Keratinocyte (primary cell): ENCODE measurements around the gene DLX4. TPM values are rescaled to one million over a fixed set of nuclear protein-coding genes. Genes with fewer than 3 reads are reported as not detected.

Source experiments
- DNase-seq: peaks from one replicate; pipeline ENCODE4 v3.0.0-alpha.2; 2011; ENCODE audit warnings: low read depth, missing footprints, low spot score
- FAIRE-seq: peaks from 2 replicates; lab custom pipeline; 2011; peaks lifted over from hg19 to GRCh38; lab: Jason Lieb, UNC
- H2AFZ ChIP-seq: 2 replicates; pipeline ENCODE4 v1.6.0; 2012; ENCODE audit warnings: low read length, control low read depth, inconsistent platforms; ENCODE audit not compliant: control insufficient read depth
- H3K27ac ChIP-seq: 2 replicates; pipeline ENCODE4 v1.5.1; 2011; ENCODE audit warnings: low read length; ENCODE audit not compliant: control insufficient read depth, insufficient read depth
- H3K27me3 ChIP-seq: 3 replicates; pipeline ENCODE4 v1.6.0; 2011; ENCODE audit warnings: low read length; ENCODE audit not compliant: control insufficient read depth, insufficient read depth; ENCODE audit errors: extremely low read depth
- H3K36me3 ChIP-seq, 2 experiments: 2 replicates in 1 of 2; 3 replicates in 1 of 2; pipeline ENCODE4 v1.5.1; 2011; ENCODE audit warnings: low read length in 2 of 2, mild to moderate bottlenecking in 1 of 2; ENCODE audit not compliant: control insufficient read depth in 2 of 2, insufficient read depth in 2 of 2; ENCODE audit errors: extremely low read depth in 1 of 2
- H3K4me1 ChIP-seq: 3 replicates; pipeline ENCODE4 v1.5.1; 2011; ENCODE audit warnings: low read length; ENCODE audit not compliant: control insufficient read depth, insufficient read depth; ENCODE audit errors: extremely low read depth
- H3K4me2 ChIP-seq: 3 replicates; pipeline ENCODE4 v1.6.0; 2011; ENCODE audit warnings: low read depth, low read length; ENCODE audit not compliant: control insufficient read depth, insufficient read depth; ENCODE audit errors: extremely low read depth
- H3K4me3 ChIP-seq, 3 experiments: fragments of 200-600 bp in 1 of 3; sonication (generic) in 1 of 3; 2 replicates in 2 of 3; 3 replicates in 1 of 3; pipeline ENCODE4 v1.5.1; 2011 to 2016; ENCODE audit warnings: low read length in 3 of 3, mild to moderate bottlenecking in 3 of 3, control low read depth in 2 of 3, inconsistent platforms in 1 of 3, low read depth in 1 of 3, mixed read lengths in 1 of 3, mixed run types in 1 of 3, moderate library complexity in 1 of 3; ENCODE audit not compliant: control insufficient read depth in 2 of 3, insufficient read depth in 2 of 3; ENCODE audit errors: extremely low read depth in 1 of 3
- H3K79me2 ChIP-seq: 2 replicates; pipeline ENCODE4 v1.6.0; 2012; ENCODE audit warnings: low read length; ENCODE audit not compliant: control insufficient read depth, insufficient read depth
- H3K9ac ChIP-seq: 3 replicates; pipeline ENCODE4 v1.6.0; 2011; ENCODE audit warnings: low read length; ENCODE audit not compliant: control insufficient read depth, insufficient read depth; ENCODE audit errors: extremely low read depth
- H3K9me1 ChIP-seq: 3 replicates; pipeline ENCODE4 v1.6.0; 2011; ENCODE audit warnings: low read length; ENCODE audit not compliant: control insufficient read depth, insufficient read depth; ENCODE audit errors: extremely low read depth
- H3K9me3 ChIP-seq: 2 replicates; pipeline ENCODE4 v1.5.1; 2012; ENCODE audit warnings: low read depth, low read length; ENCODE audit not compliant: control insufficient read depth
- H4K20me1 ChIP-seq: 3 replicates; pipeline ENCODE4 v1.6.0; 2011; ENCODE audit warnings: low read length; ENCODE audit not compliant: control insufficient read depth, insufficient read depth; ENCODE audit errors: extremely low read depth
- EZH2 ChIP-seq: IDR thresholded peaks from one replicate; pipeline ENCODE4 v1.6.1; 2012; ENCODE audit warnings: inconsistent platforms, mild to moderate bottlenecking, low read length, moderate library complexity
- dilution Hi-C: fragments of 300-500 bp; cut with MboI; formaldehyde crosslinking; loops from one replicate; pipeline ENCODE4 v1.7.0; 2020; ENCODE audit warnings: low sequenced_read_pairs; ENCODE audit not compliant: extremely low pct_ligation_motif_present
- polyA plus RNA-seq, 5 experiments: library from polyadenylated mRNA; depleted of rRNA in 3 of 5; stranded (reverse) in 3 of 5; stranded (forward) in 1 of 5; unstranded in 1 of 5; fragments of >200 nt; gene quantifications; 1 replicate in 1 of 5; 2 replicates in 3 of 5; 3 replicates in 1 of 5; pipeline versions ENCODE4 v1.2.1 to v1.2.3, GENCODE V29; 2011 to 2012; ENCODE audit warnings: missing spikeins in 2 of 5, low read depth in 1 of 5, low replicate concordance in 1 of 5
- TF ChIP-seq, protein P1 (sequence below), 3 experiments: IDR thresholded peaks in 1 of 3; conservative IDR thresholded peaks in 1 of 3; optimal IDR thresholded peaks in 1 of 3; 2 replicates in 2 of 3; 3 replicates in 1 of 3; pipeline versions ENCODE3 to v1.5.1; 2011; ENCODE audit warnings: low read length in 3 of 3, mild to moderate bottlenecking in 3 of 3, moderate library complexity in 2 of 3, control low read depth in 1 of 3, inconsistent platforms in 1 of 3; ENCODE audit not compliant: insufficient read depth in 2 of 3; ENCODE audit errors: extremely low read depth in 1 of 3

The DLX4 gene
- polyA plus RNA-seq, 1 donor (not counting 4 experiments of a cell fraction or from before 2014, with no cell fraction given): 0.18 TPM

DNA sequence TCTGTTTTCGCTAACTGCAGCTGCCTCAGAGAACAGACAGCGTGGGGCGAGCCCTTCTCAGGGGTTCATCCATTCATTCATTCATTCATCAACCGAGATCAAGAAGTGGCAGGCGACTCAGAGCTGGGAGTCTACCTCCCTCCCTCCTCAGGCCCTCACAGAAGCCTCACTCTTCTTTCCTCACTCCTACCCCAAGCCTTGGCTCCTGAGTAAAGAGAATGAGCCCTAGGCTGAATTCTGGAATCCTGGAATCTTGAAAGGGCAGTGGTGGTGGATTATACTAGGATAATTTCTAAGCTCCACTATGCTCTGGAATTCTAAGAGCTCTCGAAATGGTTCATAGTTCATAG, 28.3 kb downstream of the DLX4 start:
- H3K27ac ChIP-seq: no peak overlapping the region
- H2AFZ ChIP-seq: no peak overlapping the region

DNA sequence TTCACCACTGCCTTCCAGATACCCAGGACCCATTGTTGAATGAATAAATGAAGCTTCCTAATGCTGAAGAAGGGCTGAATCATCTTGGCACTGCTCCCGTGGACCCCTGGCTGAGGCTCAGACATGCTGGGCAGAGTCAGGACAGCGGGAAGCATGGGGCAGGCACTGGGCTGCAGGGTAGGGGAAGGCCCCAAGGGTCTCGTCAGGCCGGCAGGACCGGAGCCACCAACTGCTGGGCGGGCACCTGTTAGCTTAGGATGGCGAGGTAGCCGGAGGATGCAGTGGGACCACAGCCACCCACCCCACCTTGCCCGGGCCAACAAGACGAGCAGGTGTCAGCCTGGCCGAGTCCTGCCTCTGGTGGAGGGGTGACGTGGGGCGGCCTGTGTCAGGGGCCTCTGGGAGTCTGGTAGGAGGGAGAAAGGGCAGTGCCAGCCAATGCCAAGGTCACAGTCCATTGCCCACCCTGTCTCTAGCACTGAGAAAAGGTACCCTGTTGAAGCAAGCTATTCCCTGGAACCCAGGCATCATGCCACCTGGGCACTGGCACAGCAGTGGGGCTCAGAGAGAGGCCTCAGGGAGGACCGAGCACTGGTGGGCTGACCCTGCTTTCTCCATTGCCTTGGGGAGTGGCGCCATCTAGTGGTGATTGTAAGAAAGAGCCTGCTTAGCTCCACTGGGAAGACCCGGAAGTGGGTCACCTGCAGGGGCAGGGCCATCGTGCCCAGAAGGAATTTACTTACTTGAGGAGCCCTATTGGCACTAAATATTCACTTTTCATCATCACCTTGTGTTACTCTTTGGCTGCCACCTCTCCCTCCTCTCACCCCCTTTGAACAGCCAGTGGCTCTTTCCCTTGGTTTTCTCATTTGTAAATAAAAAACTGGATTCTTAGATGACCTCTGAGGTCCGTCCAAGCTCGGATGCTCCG, 29.0 kb downstream of the DLX4 start:
- Histone ChIP-seq H3K4me2 (peak overlapping the region; percentile 56), H2AFZ (peak overlapping the region; percentile 45), H3K9me3 (no peaks in the 10 kb centered on the region), H3K36me3 (no peaks in the 10 kb centered on the region), H3K9ac (no peak overlapping the region), H3K4me3 (no peak overlapping the region), H3K27ac (no peak overlapping the region), H3K4me1 (peaks cover 33% of the 10 kb centered on the region), H4K20me1 (no peaks in the 10 kb centered on the region), H3K27me3 (peaks cover 59% of the 10 kb centered on the region), H3K9me1 (no peaks in the 10 kb centered on the region), H3K79me2 (no peaks in the 10 kb centered on the region)
- DNase-seq (no peak), FAIRE-seq (peak; percentile 73)
- no peak for TF ChIP-seq EZH2
- TF ChIP-seq, protein P1, sequence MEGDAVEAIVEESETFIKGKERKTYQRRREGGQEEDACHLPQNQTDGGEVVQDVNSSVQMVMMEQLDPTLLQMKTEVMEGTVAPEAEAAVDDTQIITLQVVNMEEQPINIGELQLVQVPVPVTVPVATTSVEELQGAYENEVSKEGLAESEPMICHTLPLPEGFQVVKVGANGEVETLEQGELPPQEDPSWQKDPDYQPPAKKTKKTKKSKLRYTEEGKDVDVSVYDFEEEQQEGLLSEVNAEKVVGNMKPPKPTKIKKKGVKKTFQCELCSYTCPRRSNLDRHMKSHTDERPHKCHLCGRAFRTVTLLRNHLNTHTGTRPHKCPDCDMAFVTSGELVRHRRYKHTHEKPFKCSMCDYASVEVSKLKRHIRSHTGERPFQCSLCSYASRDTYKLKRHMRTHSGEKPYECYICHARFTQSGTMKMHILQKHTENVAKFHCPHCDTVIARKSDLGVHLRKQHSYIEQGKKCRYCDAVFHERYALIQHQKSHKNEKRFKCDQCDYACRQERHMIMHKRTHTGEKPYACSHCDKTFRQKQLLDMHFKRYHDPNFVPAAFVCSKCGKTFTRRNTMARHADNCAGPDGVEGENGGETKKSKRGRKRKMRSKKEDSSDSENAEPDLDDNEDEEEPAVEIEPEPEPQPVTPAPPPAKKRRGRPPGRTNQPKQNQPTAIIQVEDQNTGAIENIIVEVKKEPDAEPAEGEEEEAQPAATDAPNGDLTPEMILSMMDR (optimal IDR thresholded peaks at IDR 0.05 in 1 of 3, IDR thresholded peaks at IDR 0.05 in 1 of 3, conservative IDR thresholded peaks at IDR 0.05 in 1 of 3; ENCODE audit: extremely low read depth in 1 of 3, insufficient read depth in 2 of 3, low read length in 3 of 3): peak; percentile 84 to 96 (median 85)
- dilution Hi-C loops: loop anchor here (10.0 kb wide), 1 partner anchor 113 kb away; no protein-coding TSS in a partner anchor

More for the DNA sequence above, 28.3 kb downstream of the DLX4 start:
- no peak overlapping the region for H3K9ac ChIP-seq
- FAIRE-seq (no peak), DNase-seq (no peak)
- peak overlapping the region; percentile 88 for H3K4me2 ChIP-seq
- no peaks in the 10 kb centered on the region for H3K9me3 ChIP-seq
- dilution Hi-C loops: loop anchor here (10.0 kb wide), 1 partner anchor 112 kb away; no protein-coding TSS in a partner anchor
- no peak for TF ChIP-seq EZH2
- TF ChIP-seq, protein P1 (optimal IDR thresholded peaks at IDR 0.05 in 1 of 3, IDR thresholded peaks at IDR 0.05 in 1 of 3, conservative IDR thresholded peaks at IDR 0.05 in 1 of 3; ENCODE audit: extremely low read depth in 1 of 3, insufficient read depth in 2 of 3, low read length in 3 of 3): no peak
- no peaks in the 10 kb centered on the region for H3K36me3 ChIP-seq
- H3K27me3 ChIP-seq: peaks cover 54% of the 10 kb centered on the region
- peak overlapping the region in 2 of 3 experiments; percentile 41 to 67 for H3K4me3 ChIP-seq
- peaks cover 37% of the 10 kb centered on the region for H3K4me1 ChIP-seq
- no peaks in the 10 kb centered on the region for H4K20me1 ChIP-seq
- no peaks in the 10 kb centered on the region for H3K79me2 ChIP-seq
- H3K9me1 ChIP-seq: no peaks in the 10 kb centered on the region
